ENCODE results near the gene KRT23.

The KRT23 gene

DNA sequence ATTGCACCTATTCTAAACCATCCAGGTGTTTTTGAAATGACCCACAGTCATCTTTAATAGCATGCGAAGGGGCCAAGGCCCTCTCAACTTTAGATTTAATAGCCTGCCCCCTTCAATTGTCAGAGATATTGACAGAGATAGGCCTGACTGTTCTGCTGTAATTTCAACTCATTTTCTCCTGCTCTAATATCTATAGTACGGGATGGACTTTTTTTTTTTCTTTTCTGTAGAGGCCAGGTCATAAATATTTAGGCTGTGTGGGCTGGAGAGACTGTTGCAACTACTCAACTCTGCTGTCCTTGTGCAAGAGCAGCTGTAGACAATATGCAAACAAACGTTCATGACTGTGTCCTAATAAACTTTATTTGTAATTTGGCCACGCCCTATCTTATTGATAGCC is 27.7 kb downstream of the KRT23 start:
- H2BK120ac ChIP-seq (ENCODE audit: low read depth, low read length) = no peak overlapping the region
- H3K27me3 ChIP-seq (ENCODE audit: insufficient read depth, low read length, poor library complexity) = no peaks in the 10 kb centered on the region
- no peak overlapping the region for H3K56ac ChIP-seq (ENCODE audit: low read length)
- no peaks in the 10 kb centered on the region for H3K4me1 ChIP-seq (ENCODE audit: control insufficient read depth, low read depth, low read length)
- H2BK5ac ChIP-seq (ENCODE audit: low read length) = no peak overlapping the region
- WGBS (ENCODE audit: extremely low coverage, insufficient coverage, low lambda C conversion rate) = no CpG with 5 or more reads among the region's 4 CpGs
- no peaks in the 10 kb centered on the region for H3K36me3 ChIP-seq (ENCODE audit: control insufficient read depth, insufficient read depth, low read length)
- H3K4me2 ChIP-seq (ENCODE audit: low read length) = no peak overlapping the region
- H2AK5ac ChIP-seq (ENCODE audit: low read length) = no peak overlapping the region
- H3K79me2 ChIP-seq (ENCODE audit: control insufficient read depth, insufficient read depth, low read length) = no peaks in the 10 kb centered on the region
- H3K18ac ChIP-seq (ENCODE audit: low read length) = no peak overlapping the region
- no peak for DNase-seq
- no peak overlapping the region for H4K8ac ChIP-seq (ENCODE audit: low read depth, low read length)
- H3K4ac ChIP-seq (ENCODE audit: low read depth, low read length) = no peak overlapping the region
- H3K23ac ChIP-seq (ENCODE audit: low read length) = no peak overlapping the region
- no peaks in the 10 kb centered on the region for H3K79me1 ChIP-seq (ENCODE audit: low read length)
- no peak overlapping the region for H3K9ac ChIP-seq (ENCODE audit: low read length)
- no peak overlapping the region for H4K5ac ChIP-seq (ENCODE audit: low read length)
- no peak overlapping the region for H2BK15ac ChIP-seq (replicated peaks; ENCODE audit: low read depth)
- no peak overlapping the region for H3K27ac ChIP-seq (ENCODE audit: low read depth, low read length)
- H3K4me3 ChIP-seq (ENCODE audit: low read length) = no peak overlapping the region

DNA sequence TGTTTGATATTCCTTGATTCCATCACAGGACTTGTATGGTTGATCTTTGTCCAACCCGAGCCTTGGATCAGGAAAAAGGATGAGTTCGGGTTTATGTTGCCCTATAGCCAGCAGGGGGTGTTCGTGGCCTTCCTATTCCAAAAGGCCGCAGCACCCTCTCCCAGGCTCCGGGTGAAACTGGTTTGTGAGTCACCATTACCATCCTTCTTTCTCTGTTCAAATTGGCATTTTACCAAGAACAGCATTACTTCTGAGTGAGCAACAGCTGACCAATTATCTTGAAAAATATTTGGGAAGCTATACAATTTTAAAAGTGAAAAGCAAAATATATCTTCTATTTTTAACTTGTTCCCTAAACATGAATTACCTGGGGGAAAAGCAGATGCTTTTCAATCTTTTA is 28.1 kb downstream of the KRT23 start:
- Histone ChIP-seq H2BK15ac (replicated peaks; ENCODE audit: low read depth) (no peak overlapping the region), H2BK120ac (ENCODE audit: low read depth, low read length) (no peak overlapping the region), H4K8ac (ENCODE audit: low read depth, low read length) (no peak overlapping the region), H3K4me1 (ENCODE audit: control insufficient read depth, low read depth, low read length) (no peaks in the 10 kb centered on the region), H3K18ac (ENCODE audit: low read length) (no peak overlapping the region), H4K5ac (ENCODE audit: low read length) (no peak overlapping the region), H3K27ac (ENCODE audit: low read depth, low read length) (no peak overlapping the region), H3K36me3 (ENCODE audit: control insufficient read depth, insufficient read depth, low read length) (no peaks in the 10 kb centered on the region), H3K79me1 (ENCODE audit: low read length) (no peaks in the 10 kb centered on the region), H2BK5ac (ENCODE audit: low read length) (no peak overlapping the region), H3K4me3 (ENCODE audit: low read length) (no peak overlapping the region), H3K27me3 (ENCODE audit: insufficient read depth, low read length, poor library complexity) (no peaks in the 10 kb centered on the region), H3K9ac (ENCODE audit: low read length) (no peak overlapping the region), H3K23ac (ENCODE audit: low read length) (no peak overlapping the region), H3K56ac (ENCODE audit: low read length) (no peak overlapping the region), H2AK5ac (ENCODE audit: low read length) (no peak overlapping the region), H3K79me2 (ENCODE audit: control insufficient read depth, insufficient read depth, low read length) (no peaks in the 10 kb centered on the region), H3K4ac (ENCODE audit: low read depth, low read length) (no peak overlapping the region), H3K4me2 (ENCODE audit: low read length) (no peak overlapping the region)
- DNase-seq = peak; percentile 84
- no CpG with 5 or more reads among the region's 5 CpGs for WGBS (ENCODE audit: extremely low coverage, insufficient coverage, low lambda C conversion rate)

DNA sequence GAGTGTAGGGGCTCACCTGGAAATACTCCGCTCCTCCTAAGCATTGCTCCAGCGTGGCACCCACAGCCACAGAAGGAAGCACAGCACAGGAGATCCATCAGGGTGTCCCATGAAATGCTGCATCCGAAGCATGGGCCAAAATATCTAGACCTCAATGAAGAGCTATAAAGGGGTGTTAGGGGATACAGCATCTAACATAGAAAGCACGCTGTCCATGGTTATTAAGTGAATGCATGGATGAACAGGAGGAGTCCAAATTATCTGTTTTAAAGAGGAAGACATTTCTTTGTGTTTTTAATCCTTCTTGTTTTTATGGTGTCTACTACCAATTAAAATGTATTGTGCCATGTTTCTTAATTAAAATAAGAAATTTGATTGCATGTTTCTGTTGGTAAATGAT is 30.8 kb downstream of the KRT23 start:
- H3K23ac ChIP-seq (ENCODE audit: low read length) = no peak overlapping the region
- WGBS (ENCODE audit: extremely low coverage, insufficient coverage, low lambda C conversion rate) = no CpG with 5 or more reads among the region's 4 CpGs
- H3K4me2 ChIP-seq (ENCODE audit: low read length) = no peak overlapping the region

DNA sequence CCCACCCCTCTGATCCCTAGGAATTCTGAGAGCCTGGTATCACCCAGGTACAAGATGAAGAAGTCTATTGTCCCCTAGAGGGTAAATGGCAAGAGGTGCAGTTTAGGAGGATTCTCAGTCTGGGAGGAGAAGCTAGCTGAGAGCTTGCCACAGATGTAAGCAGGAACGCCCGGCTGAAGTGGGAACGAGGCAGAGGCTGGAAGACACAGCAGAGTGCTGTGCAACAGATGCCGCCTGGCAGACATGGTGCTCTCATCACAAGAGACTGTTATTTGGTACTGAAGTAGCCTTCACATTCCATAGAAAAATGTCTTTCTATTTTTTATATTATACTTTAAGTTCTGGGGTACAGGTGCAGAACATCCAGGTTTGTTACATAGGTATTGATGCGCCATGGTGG is 32.1 kb downstream of the KRT23 start:
- H2BK15ac ChIP-seq (replicated peaks; ENCODE audit: low read depth) = no peak overlapping the region
- H3K27me3 ChIP-seq (ENCODE audit: insufficient read depth, low read length, poor library complexity) = no peaks in the 10 kb centered on the region
- no peak overlapping the region for H3K4me3 ChIP-seq (ENCODE audit: low read length)
- no peak overlapping the region for H3K23ac ChIP-seq (ENCODE audit: low read length)
- no peak overlapping the region for H3K27ac ChIP-seq (ENCODE audit: low read depth, low read length)
- H4K5ac ChIP-seq (ENCODE audit: low read length) = no peak overlapping the region
- H3K36me3 ChIP-seq (ENCODE audit: control insufficient read depth, insufficient read depth, low read length) = no peaks in the 10 kb centered on the region
- H3K4me2 ChIP-seq (ENCODE audit: low read length) = no peak overlapping the region
- no peak overlapping the region for H2BK120ac ChIP-seq (ENCODE audit: low read depth, low read length)
- H3K56ac ChIP-seq (ENCODE audit: low read length) = no peak overlapping the region
- no peak overlapping the region for H4K8ac ChIP-seq (ENCODE audit: low read depth, low read length)
- no peak overlapping the region for H3K9ac ChIP-seq (ENCODE audit: low read length)
- H2BK5ac ChIP-seq (ENCODE audit: low read length) = no peak overlapping the region
- WGBS (ENCODE audit: extremely low coverage, insufficient coverage, low lambda C conversion rate) = no CpG with 5 or more reads among the region's 5 CpGs
- H3K4me1 ChIP-seq (ENCODE audit: control insufficient read depth, low read depth, low read length) = no peaks in the 10 kb centered on the region
- no peak overlapping the region for H3K4ac ChIP-seq (ENCODE audit: low read depth, low read length)
- no peak for DNase-seq
- H3K79me1 ChIP-seq (ENCODE audit: low read length) = no peaks in the 10 kb centered on the region
- H3K18ac ChIP-seq (ENCODE audit: low read length) = no peak overlapping the region
- H3K79me2 ChIP-seq (ENCODE audit: control insufficient read depth, insufficient read depth, low read length) = no peaks in the 10 kb centered on the region
- no peak overlapping the region for H2AK5ac ChIP-seq (ENCODE audit: low read length)

More for the DNA sequence above, 30.8 kb downstream of the KRT23 start:
- Histone ChIP-seq H4K8ac (ENCODE audit: low read depth, low read length) (no peak overlapping the region), H2BK120ac (ENCODE audit: low read depth, low read length) (no peak overlapping the region), H3K4ac (ENCODE audit: low read depth, low read length) (no peak overlapping the region), H2BK15ac (replicated peaks; ENCODE audit: low read depth) (no peak overlapping the region), H3K4me1 (ENCODE audit: control insufficient read depth, low read depth, low read length) (no peaks in the 10 kb centered on the region), H3K18ac (ENCODE audit: low read length) (no peak overlapping the region), H2BK5ac (ENCODE audit: low read length) (no peak overlapping the region), H4K5ac (ENCODE audit: low read length) (no peak overlapping the region), H3K56ac (ENCODE audit: low read length) (no peak overlapping the region), H3K4me3 (ENCODE audit: low read length) (no peak overlapping the region), H3K9ac (ENCODE audit: low read length) (no peak overlapping the region), H3K79me1 (ENCODE audit: low read length) (no peaks in the 10 kb centered on the region), H3K27me3 (ENCODE audit: insufficient read depth, low read length, poor library complexity) (no peaks in the 10 kb centered on the region), H3K27ac (ENCODE audit: low read depth, low read length) (no peak overlapping the region), H3K36me3 (ENCODE audit: control insufficient read depth, insufficient read depth, low read length) (no peaks in the 10 kb centered on the region), H2AK5ac (ENCODE audit: low read length) (no peak overlapping the region), H3K79me2 (ENCODE audit: control insufficient read depth, insufficient read depth, low read length) (no peaks in the 10 kb centered on the region)
- DNase-seq = no peak

DNA sequence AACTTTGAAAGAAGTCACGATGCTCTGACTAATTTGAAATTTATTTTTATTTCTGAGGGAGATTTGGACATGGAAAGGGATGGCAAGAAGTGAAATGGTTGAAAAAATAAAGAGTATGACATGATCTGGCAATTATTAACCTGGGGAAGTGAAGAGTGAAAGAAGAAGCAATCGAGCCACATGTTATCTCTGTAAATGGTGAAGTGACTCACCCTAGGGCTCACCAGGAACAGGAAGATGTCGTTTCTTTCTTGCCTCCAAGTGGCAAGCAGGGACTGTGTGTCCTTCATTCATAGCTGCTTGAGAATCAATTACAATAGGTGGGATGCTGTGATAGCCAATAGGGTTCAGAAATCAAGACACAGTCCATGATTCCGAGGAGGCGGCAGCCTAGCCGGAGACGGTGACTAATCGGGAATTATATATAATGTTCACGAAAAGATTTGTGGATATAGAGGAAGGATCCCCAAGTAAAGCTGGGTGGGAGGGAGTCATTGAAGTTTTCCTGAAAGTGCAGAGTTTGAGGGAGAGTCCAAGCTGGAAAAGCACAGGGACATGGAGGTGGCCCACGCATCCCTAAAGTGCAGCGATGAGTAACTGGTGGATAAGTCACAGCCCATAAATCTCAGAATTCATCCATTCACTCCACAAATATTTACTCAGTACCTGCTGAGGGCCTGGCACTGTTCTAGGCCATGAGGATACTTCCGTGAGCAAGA is 34.2 kb downstream of the KRT23 start:
- H4K5ac ChIP-seq (ENCODE audit: low read length) = no peak overlapping the region
- H3K27me3 ChIP-seq (ENCODE audit: insufficient read depth, low read length, poor library complexity) = no peaks in the 10 kb centered on the region
- H3K18ac ChIP-seq (ENCODE audit: low read length) = no peak overlapping the region
- no peaks in the 10 kb centered on the region for H3K4me1 ChIP-seq (ENCODE audit: control insufficient read depth, low read depth, low read length)
- H2AK5ac ChIP-seq (ENCODE audit: low read length) = no peak overlapping the region
- no peak overlapping the region for H3K9ac ChIP-seq (ENCODE audit: low read length)
- H3K4me2 ChIP-seq (ENCODE audit: low read length) = no peak overlapping the region
- no peak overlapping the region for H3K23ac ChIP-seq (ENCODE audit: low read length)
- no peak overlapping the region for H2BK15ac ChIP-seq (replicated peaks; ENCODE audit: low read depth)
- H3K56ac ChIP-seq (ENCODE audit: low read length) = no peak overlapping the region
- H3K27ac ChIP-seq (ENCODE audit: low read depth, low read length) = no peak overlapping the region
- no peak overlapping the region for H3K4ac ChIP-seq (ENCODE audit: low read depth, low read length)
- H2BK120ac ChIP-seq (ENCODE audit: low read depth, low read length) = no peak overlapping the region
- H4K8ac ChIP-seq (ENCODE audit: low read depth, low read length) = no peak overlapping the region
- no peak overlapping the region for H3K4me3 ChIP-seq (ENCODE audit: low read length)
- no peaks in the 10 kb centered on the region for H3K79me2 ChIP-seq (ENCODE audit: control insufficient read depth, insufficient read depth, low read length)
- WGBS (ENCODE audit: extremely low coverage, insufficient coverage, low lambda C conversion rate) = no CpG with 5 or more reads among the region's 12 CpGs
- no peaks in the 10 kb centered on the region for H3K36me3 ChIP-seq (ENCODE audit: control insufficient read depth, insufficient read depth, low read length)
- H2BK5ac ChIP-seq (ENCODE audit: low read length) = no peak overlapping the region
- no peaks in the 10 kb centered on the region for H3K79me1 ChIP-seq (ENCODE audit: low read length)
- DNase-seq = no peak

DNA sequence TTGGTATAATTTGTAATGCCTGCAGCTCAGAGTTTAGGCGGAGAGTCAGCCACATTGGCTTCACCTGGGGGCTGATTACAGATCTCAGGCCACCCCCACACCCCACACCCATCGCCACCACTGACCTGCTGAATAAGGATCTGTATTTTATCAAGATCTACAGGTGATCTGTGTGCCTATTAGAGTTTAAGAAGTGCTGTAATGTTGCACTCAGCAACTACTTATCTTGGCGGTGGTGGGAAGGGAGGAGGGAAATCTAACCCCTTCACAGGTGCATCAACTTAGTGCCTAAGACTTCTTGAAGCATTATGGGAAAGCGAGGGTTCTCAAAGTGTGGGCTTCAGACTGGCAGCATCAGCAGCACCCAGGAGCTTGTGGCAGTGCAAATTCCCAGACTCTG is 34.9 kb downstream of the KRT23 start:
- no peak overlapping the region for H2BK120ac ChIP-seq (ENCODE audit: low read depth, low read length)
- no peak overlapping the region for H2AK5ac ChIP-seq (ENCODE audit: low read length)
- no peaks in the 10 kb centered on the region for H3K4me1 ChIP-seq (ENCODE audit: control insufficient read depth, low read depth, low read length)
- H3K4me3 ChIP-seq (ENCODE audit: low read length) = no peak overlapping the region
- no peak overlapping the region for H2BK5ac ChIP-seq (ENCODE audit: low read length)
- H3K36me3 ChIP-seq (ENCODE audit: control insufficient read depth, insufficient read depth, low read length) = no peaks in the 10 kb centered on the region
- H3K9ac ChIP-seq (ENCODE audit: low read length) = no peak overlapping the region
- no peaks in the 10 kb centered on the region for H3K27me3 ChIP-seq (ENCODE audit: insufficient read depth, low read length, poor library complexity)
- no peak overlapping the region for H4K8ac ChIP-seq (ENCODE audit: low read depth, low read length)
- H3K27ac ChIP-seq (ENCODE audit: low read depth, low read length) = no peak overlapping the region
- H3K79me2 ChIP-seq (ENCODE audit: control insufficient read depth, insufficient read depth, low read length) = no peaks in the 10 kb centered on the region
- H3K4me2 ChIP-seq (ENCODE audit: low read length) = no peak overlapping the region
- no peak overlapping the region for H3K56ac ChIP-seq (ENCODE audit: low read length)
- no peak overlapping the region for H3K4ac ChIP-seq (ENCODE audit: low read depth, low read length)
- no peak for DNase-seq
- no peak overlapping the region for H3K23ac ChIP-seq (ENCODE audit: low read length)
- H3K79me1 ChIP-seq (ENCODE audit: low read length) = no peaks in the 10 kb centered on the region
- H4K5ac ChIP-seq (ENCODE audit: low read length) = no peak overlapping the region
- no peak overlapping the region for H2BK15ac ChIP-seq (replicated peaks; ENCODE audit: low read depth)
- WGBS (ENCODE audit: extremely low coverage, insufficient coverage, low lambda C conversion rate) = no CpG with 5 or more reads among the region's 4 CpGs
- no peak overlapping the region for H3K18ac ChIP-seq (ENCODE audit: low read length)
